Sigmoid colon (tissue), 7 donors: ENCODE results near the gene HHAT. TPM values are rescaled to one million over a fixed set of nuclear protein-coding genes. Genes with fewer than 3 reads are reported as not detected.
"Not testable (repeated sequence)": the region's sequence is repeated elsewhere in the genome, so short reads cannot be mapped to it uniquely, and the experiment has no call there.

Source experiments
- DNase-seq: peaks from one replicate; pipeline ENCODE4 v3.0.0-alpha.2; 2019
- H3K27ac ChIP-seq, 4 donors: fragments of 200-600 bp; sonication (generic); one replicate each; pipeline ENCODE4 v1.5.1; 2016 to 2019; ENCODE audit warnings: mild to moderate bottlenecking in 1 of 4
- H3K27me3 ChIP-seq, 3 donors: fragments of 200-600 bp; sonication (generic); one replicate each; pipeline ENCODE4 v1.5.1; 2019; ENCODE audit warnings: mild to moderate bottlenecking in 1 of 3
- H3K36me3 ChIP-seq, 4 donors: fragments of 200-600 bp; sonication (generic); one replicate each; pipeline ENCODE4 v1.5.1; 2016 to 2019
- H3K4me1 ChIP-seq, 4 donors: fragments of 200-600 bp; sonication (generic); one replicate each; pipeline ENCODE4 v1.5.1; 2017 to 2019
- H3K4me3 ChIP-seq, 4 donors: fragments of 200-600 bp; sonication (generic); one replicate each; pipeline ENCODE4 v1.5.1; 2017 to 2019; ENCODE audit warnings: mild to moderate bottlenecking in 2 of 4, moderate library complexity in 1 of 4
- H3K9me3 ChIP-seq, 4 donors: fragments of 200-600 bp in 3 of 4; sonication (generic) in 3 of 4; one replicate each; pipeline versions ENCODE4 v1.5.1 to v1.6.1; 2013 to 2019
- EP300 ChIP-seq, 4 donors: sonication (generic); formaldehyde crosslinking; IDR thresholded peaks; one replicate each; pipeline ENCODE4 v1.6.1; 2017; ENCODE audit warnings: antibody characterized with exemption in 4 of 4
- POLR2A ChIP-seq, 2 donors: fragments of 450-650 bp; IDR thresholded peaks; one replicate each; pipeline ENCODE4 v1.6.1; 2016; ENCODE audit warnings: antibody characterized with exemption in 2 of 2, mild to moderate bottlenecking in 2 of 2, moderate library complexity in 2 of 2
- POLR2AphosphoS5 ChIP-seq, 4 donors: sonication (generic); formaldehyde crosslinking; IDR thresholded peaks; one replicate each; pipeline ENCODE4 v1.6.1; 2017; ENCODE audit warnings: antibody characterized with exemption in 4 of 4
- WGBS, 2 donors: extraction: QIAGEN DNeasy Blood & Tissue Kit; methylation state at CpG; one replicate each; pipeline ENCODE4 v1.1.7; 2013; 5-methylcytosine and 5-hydroxymethylcytosine counted together
- intact Hi-C: fragments of 100-400 bp; cut with DNase I; formaldehyde crosslinking; loops from one replicate; pipeline ENCODE4 v1.15.1; 2023
- polyA plus RNA-seq, 3 donors: library from polyadenylated mRNA; stranded (reverse); fragments of 200-250 nt; gene quantifications; one replicate each; pipeline ENCODE4 v1.2.3, GENCODE V29; 2013
- total RNA-seq, 4 donors: library from RNA; depleted of rRNA; stranded (reverse); fragments of >200 nt; gene quantifications; one replicate each; pipeline ENCODE4 v1.1.0, GENCODE V29; 2016
- TF ChIP-seq, protein P1 (sequence below), 4 experiments: fragments of 450-650 bp in 3 of 4; fragments of 200-600 bp in 1 of 4; IDR thresholded peaks; one replicate each; pipeline ENCODE4 v1.5.1; 2016 to 2019; ENCODE audit warnings: antibody characterized with exemption in 4 of 4, mild to moderate bottlenecking in 3 of 4, moderate library complexity in 2 of 4
- donor health status: healthy with polysubstance abuse.
- donor health status: Bipolar disorder and iron deficiency.
- donor health status: healthy.

HHAT gene
- total and polyA plus RNA-seq, 7 donors: 0.46 to 6.4 (median 2.1) TPM

DNA sequence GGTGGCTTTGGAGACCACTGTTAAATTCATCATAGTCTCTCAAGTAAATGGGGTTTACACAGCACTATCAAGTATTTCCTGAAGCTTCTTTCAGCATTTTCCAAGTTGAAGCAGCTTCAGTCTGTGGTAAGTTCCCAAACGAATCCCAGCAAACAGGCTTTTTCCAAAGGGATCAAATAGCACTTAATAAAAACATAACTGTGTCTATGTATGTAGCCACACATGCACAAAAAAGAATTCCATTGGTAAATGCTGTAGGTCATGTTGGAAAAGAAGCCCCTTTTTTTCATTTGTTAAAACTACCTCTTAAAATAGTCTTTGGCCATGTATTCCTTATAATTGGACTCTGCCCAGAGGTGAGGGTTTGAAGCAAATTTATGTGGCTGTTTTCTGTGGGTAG lies 69.8 kb downstream of the HHAT start:
- Histone ChIP-seq H3K4me1 (peaks cover 0 to 10% (median 0%) of the 10 kb centered on the region in 4 donors), H3K27ac (no peak overlapping the region), H3K4me3 (no peak overlapping the region), H3K9me3 (no peaks in the 10 kb centered on the region), H3K27me3 (no peaks in the 10 kb centered on the region), H3K36me3 (no peaks in the 10 kb centered on the region)
- TF ChIP-seq POLR2A (IDR thresholded peaks at IDR 0.05) (no peak), POLR2AphosphoS5 (IDR thresholded peaks at IDR 0.05) (no peak), EP300 (IDR thresholded peaks at IDR 0.05) (no peak)
- TF ChIP-seq, protein P1, sequence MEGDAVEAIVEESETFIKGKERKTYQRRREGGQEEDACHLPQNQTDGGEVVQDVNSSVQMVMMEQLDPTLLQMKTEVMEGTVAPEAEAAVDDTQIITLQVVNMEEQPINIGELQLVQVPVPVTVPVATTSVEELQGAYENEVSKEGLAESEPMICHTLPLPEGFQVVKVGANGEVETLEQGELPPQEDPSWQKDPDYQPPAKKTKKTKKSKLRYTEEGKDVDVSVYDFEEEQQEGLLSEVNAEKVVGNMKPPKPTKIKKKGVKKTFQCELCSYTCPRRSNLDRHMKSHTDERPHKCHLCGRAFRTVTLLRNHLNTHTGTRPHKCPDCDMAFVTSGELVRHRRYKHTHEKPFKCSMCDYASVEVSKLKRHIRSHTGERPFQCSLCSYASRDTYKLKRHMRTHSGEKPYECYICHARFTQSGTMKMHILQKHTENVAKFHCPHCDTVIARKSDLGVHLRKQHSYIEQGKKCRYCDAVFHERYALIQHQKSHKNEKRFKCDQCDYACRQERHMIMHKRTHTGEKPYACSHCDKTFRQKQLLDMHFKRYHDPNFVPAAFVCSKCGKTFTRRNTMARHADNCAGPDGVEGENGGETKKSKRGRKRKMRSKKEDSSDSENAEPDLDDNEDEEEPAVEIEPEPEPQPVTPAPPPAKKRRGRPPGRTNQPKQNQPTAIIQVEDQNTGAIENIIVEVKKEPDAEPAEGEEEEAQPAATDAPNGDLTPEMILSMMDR (IDR thresholded peaks at IDR 0.05): no peak
- intact Hi-C loops: loop anchor here (5.0 kb wide), 1 partner anchor 256 kb away; no protein-coding TSS in a partner anchor
- DNase-seq: no peak
- WGBS, 2 donors: 73 to 77% methylated on average over 1 of the region's 1 CpG

DNA sequence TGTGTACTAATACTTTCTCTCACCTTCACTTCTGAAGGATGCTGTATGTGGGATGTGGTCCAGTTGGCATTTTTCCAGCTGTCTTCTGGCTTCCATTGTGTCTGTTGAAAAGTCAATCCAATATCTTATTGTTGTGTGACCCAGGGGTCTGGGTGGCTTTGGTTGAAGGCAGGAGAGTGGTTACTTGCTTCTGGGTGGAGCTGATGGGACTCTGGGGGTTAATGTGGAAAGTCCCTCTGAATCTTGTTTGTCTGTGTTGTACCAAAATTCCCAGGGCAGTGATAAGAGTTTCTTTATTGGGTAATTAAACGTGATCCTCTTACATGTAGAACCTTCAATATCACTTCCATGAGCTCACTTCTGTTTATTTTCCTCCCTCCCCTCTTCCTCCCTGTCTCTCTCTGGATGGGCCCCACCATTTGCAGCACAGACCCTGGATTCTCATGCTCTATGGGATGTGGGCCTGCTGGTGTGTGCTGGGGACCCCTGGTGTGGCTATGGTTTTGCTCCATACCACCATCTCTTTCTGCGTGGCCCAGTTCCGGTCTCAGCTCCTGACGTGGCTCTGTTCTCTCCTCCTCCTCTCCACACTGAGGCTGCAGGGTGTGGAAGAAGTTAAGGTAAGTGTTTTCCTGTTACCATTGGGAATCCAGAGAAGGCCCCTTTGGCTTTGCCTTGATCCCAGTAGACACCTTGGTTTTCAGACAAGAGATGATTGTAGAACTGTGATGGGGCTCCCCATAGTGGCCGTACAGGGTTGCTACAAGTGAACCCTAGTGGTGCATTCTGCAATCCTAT lies 71.5 kb downstream of the HHAT start:
- WGBS, 2 donors: 55 to 56% methylated on average over 5 of the region's 5 CpGs
- DNase-seq: peak; percentile 70
- intact Hi-C loops: loop anchor here (1.0 to 10.0 kb wide), 3 partner anchors 39 to 198 kb away; partner anchors contain the start of gene HHAT

DNA sequence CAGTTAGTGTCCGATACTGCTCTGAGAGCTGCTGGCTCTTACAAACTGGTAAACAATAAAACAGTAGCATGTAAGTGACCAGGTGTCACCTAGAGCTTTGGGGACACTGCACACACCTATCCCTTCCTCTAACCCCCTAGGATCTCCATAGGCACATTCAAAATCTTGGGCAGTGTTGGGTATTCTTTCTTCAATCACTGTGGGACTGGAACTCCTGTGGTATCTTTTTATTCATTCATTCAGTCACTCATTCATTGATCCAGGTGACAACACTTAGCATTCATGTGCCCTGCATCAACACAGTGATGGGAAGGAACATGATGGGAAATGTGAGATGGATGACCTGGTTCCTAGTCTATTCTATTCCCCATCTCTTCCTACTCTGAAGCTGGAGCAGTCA lies 73.9 kb downstream of the HHAT start:
- no peak for DNase-seq
- Histone ChIP-seq H3K9me3 (no peaks in the 10 kb centered on the region), H3K36me3 (no peaks in the 10 kb centered on the region), H3K4me1 (peaks cover 0 to 9% (median 0%) of the 10 kb centered on the region in 4 donors), H3K27me3 (no peaks in the 10 kb centered on the region), H3K4me3 (no peak overlapping the region), H3K27ac (no peak overlapping the region)
- TF ChIP-seq EP300 (IDR thresholded peaks at IDR 0.05) (no peak), POLR2A (IDR thresholded peaks at IDR 0.05) (no peak), POLR2AphosphoS5 (IDR thresholded peaks at IDR 0.05) (no peak)
- TF ChIP-seq, protein P1 (IDR thresholded peaks at IDR 0.05): no peak
- 94 to 97% methylated on average over 1 of the region's 1 CpG for WGBS, 2 donors
- intact Hi-C loops: loop anchor here (5.0 to 10.0 kb wide), 2 partner anchors 78 to 200 kb away; partner anchors contain the start of gene HHAT

More for the DNA sequence above, 71.5 kb downstream of the HHAT start:
- no peaks in the 10 kb centered on the region for H3K36me3 ChIP-seq
- H3K9me3 ChIP-seq: no peaks in the 10 kb centered on the region
- peaks cover 0 to 10% (median 0%) of the 10 kb centered on the region in 4 donors for H3K4me1 ChIP-seq
- no peaks in the 10 kb centered on the region for H3K27me3 ChIP-seq
- H3K27ac ChIP-seq: no peak overlapping the region
- H3K4me3 ChIP-seq: no peak overlapping the region
- no peak for TF ChIP-seq POLR2A (IDR thresholded peaks at IDR 0.05)
- TF ChIP-seq, protein P1 (IDR thresholded peaks at IDR 0.05): peak; percentile 55 to 86 (median 62)

DNA sequence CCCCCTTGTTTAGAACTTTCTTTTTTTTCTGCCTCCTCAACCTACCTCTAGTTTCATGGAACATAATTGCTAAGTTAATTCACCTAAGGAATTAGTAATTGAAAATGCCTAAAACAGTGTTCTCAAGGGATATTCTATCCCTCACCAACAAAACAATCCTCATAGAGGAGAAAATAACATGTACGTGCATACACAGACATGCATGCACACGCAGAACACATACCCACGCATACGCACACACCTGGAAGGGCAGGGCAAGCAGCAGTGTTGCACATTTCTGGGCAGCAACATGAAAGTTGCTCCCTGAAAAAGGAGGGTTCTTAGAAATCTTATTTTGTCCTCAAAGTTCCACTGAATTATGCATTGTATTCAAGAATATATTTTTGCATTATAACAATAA lies 76.6 kb downstream of the HHAT start:
- intact Hi-C loops: loop anchor here (10.0 kb wide), 1 partner anchor 81 kb away; the partner anchor contains the start of gene HHAT
- H3K9me3 ChIP-seq: no peaks in the 10 kb centered on the region
- no peak overlapping the region for H3K4me3 ChIP-seq
- 94 to 96% methylated on average over 4 of the region's 4 CpGs for WGBS, 2 donors
- no peak overlapping the region for H3K27ac ChIP-seq
- TF ChIP-seq, protein P1 (IDR thresholded peaks at IDR 0.05): no peak
- no peak for TF ChIP-seq POLR2A (IDR thresholded peaks at IDR 0.05)
- TF ChIP-seq EP300 (IDR thresholded peaks at IDR 0.05): no peak
- DNase-seq: no peak
- peaks cover 0 to 6% (median 0%) of the 10 kb centered on the region in 4 donors for H3K4me1 ChIP-seq
- no peaks in the 10 kb centered on the region for H3K27me3 ChIP-seq
- H3K36me3 ChIP-seq: no peaks in the 10 kb centered on the region

DNA sequence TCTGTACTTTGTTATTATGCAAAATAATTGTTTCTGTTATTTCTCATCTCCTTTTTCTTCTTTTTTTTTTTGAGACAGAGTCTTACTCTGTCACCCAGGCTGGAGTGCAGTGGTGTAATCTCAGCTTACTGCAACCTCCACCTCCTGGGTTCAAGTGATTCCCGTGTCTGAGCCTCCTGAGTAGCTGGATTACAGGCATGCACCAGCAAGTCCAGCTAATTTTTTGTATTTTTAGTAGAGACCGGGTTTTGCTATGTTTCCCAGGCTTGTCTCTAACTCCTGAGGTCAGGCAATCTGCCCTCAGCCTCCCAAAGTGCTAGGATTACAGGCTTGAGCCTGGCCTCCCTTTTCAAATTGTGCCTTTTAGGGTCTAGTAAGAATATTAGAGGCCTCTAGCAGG lies 77.6 kb downstream of the HHAT start:
- 86 to 88% methylated on average over 2 of the region's 2 CpGs for WGBS, 2 donors
- H3K4me1 ChIP-seq, H3K27ac ChIP-seq, H3K27me3 ChIP-seq, DNase-seq, H3K36me3 ChIP-seq, H3K4me3 ChIP-seq, H3K9me3 ChIP-seq: not testable (repeated sequence)
- intact Hi-C loops: loop anchor here (10.0 kb wide), 1 partner anchor 82 kb away; the partner anchor contains the start of gene HHAT
